ENCODE results near the gene EFHD2.
"Not testable (repeated sequence)": the region's sequence is repeated elsewhere in the genome, so short reads cannot be mapped to it uniquely, and the experiment has no call there.

The EFHD2 gene

DNA sequence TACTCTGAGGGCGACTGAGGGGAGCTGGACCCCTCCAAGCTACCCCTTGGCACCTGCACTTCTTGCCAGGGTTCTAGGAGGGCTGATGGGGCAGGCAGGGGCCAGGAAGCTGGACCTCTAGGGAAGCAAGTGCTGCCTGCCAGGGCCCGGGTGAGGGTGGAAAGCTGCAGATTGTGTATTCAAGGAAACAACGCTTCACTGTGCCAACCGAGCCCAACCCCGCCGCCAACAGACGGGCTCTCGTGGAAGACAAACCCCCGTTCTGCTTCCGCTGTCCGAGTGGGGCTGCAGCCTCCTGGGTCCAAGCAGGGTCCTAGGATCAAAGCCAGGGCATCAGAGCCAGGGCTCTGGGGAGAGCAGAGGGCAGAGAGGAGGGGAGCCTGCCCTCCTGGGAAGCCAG is 3.2 kb downstream of the EFHD2 start:
- no peak for DNase-seq

DNA sequence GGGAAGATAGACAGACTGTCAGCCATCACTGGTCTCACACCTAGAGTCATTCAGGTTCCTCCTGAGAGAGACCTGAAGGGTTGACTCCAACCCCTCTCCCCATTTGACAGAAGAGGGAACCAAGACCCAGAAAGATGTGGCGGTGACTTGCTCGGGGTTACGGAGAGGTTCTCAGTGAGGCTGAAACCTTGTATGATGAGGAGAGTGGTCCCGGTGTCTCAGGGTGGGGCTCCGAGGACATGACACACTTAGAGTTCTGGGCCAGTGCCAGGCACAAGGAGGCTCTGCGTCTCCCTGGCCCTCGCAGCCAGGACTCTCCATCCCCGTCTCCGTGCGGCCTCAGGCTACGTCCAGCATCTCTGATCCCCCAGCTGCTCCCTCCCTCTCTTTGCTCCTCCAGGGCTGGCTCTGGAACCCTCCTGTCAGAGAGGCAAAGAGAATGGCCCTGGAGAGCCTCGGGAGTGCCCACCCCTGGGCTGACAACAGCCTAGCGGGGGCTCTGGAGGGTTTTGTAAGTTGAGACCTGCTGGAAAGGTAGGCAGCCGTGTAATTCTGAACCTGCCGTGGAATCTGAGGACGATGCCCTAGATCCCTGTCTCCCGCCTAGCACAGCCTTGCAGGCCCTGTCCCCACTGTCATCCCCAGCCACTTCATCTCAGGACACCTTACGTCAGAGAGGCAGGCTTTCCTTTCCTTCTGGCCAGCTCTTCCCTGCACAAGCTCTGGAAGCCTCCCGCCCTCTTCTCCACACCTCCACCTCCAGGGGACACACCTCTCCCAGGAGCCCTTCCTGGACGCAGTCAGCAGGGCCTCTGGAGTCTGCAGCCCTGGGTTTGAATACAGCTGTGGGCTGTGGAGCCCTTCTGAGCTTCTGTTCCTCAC is 4.1 kb downstream of the EFHD2 start:
- DNase-seq: no peak

DNA sequence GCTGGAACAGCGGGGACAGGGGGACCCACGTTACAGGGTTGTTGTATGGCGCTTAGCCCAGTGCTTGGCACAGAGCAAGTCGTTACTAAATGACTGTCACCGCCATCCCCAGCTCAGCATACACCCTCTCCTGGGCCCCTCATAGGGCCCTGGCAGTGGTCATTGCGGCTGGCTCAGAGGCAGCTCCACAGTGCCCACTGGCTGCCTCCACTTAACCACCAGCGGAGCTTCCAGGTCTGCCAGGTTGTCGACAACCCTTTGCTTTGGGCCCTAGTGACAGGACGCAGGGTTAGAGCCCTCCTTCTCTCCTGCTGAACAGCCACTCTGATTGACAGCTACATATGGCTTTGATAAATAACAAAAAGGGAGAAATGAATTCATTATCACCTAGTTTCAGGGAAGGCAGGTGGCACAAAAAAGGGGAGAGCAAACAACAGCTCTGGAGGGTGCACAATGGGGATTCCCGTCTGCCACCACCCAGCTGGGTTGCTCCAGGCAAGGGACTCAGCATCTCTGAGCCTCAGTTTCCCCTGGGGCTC is 4.8 kb downstream of the EFHD2 start:
- DNase-seq: no peak

- DNase-seq: peak; percentile 69
Observed at GRCh38 chr1:15417059-15417934, 7.6 kb downstream of the EFHD2 start.

- no peak for DNase-seq
Observed at GRCh38 chr1:15418806-15419515, 9.3 kb downstream of the EFHD2 start.

GRCh38 chr1:15420853-15421465 is 11.3 kb downstream of the EFHD2 start:
- no peak for DNase-seq

DNA sequence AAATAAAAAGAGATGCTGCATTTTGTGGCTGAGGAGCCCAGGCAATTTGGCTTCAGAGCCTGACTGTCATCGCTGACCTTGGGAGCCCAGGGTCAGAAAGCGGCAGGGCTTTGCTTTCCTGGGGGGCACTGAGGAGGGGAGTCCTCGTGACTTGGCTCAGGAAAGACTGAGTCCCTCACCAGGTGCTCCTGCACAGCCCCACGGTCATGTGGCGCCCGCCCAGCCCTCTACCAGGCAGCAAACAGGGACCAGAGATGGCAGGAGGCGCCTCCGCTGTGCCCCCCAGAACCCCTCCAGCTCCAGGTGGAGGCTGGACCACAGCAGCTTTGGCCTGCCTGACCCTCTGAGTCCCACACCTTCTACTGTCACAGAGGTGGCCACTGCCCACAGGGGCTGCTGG is 13.2 kb downstream of the EFHD2 start:
- DNase-seq: no peak

- DNase-seq: no peak
Observed at GRCh38 chr1:15423355-15424077, 13.8 kb downstream of the EFHD2 start.

DNA sequence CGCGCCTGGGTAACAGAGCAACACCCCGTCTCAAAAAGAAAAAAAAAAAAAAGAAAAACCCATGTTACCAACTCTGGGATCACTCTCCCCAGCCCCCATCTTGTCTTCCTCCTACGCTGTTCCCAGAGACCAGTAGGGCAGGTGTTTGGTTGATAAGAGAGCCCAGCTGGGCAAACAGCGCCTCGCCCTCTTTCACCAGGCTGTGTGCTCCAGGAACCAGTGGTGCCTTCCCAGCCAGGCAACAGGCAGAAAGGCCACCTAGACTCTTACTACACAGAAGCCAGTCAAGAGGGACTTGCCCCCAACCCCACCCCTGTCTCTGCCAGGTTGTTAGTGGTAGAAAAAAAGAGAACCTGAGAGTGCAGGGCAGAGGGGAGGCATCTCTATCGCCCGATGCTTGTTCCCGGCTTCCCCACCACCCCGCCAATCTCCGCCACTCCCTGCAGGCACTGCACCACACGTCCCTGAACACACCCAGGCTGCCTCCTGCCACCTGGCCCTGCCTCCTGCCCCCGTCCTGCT is 14.5 kb downstream of the EFHD2 start:
- no peak for DNase-seq

GRCh38 chr1:15424981-15425380 is 15.3 kb downstream of the EFHD2 start:
- DNase-seq: no peak

DNA sequence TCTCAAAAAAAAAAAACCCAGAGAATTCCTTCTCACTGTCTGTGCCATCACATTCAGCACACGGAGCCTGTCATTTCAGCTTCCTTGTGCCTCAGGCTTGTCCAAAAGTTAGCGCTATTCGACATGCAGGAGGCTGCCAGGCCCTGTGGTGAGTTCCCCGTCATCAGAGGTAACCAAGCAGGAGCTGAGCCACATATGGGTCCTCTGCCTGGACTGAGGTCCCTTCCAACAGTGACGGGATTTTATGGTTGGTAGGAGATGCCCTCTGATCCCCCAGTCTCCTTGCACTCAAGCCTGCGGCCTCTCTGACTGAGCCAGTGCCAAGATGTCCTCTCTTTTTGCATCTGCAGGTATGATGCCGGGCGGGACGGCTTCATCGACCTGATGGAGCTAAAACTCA is 15.8 kb downstream of the EFHD2 start:
- no peak for DNase-seq

GRCh38 chr1:15425958-15426357 is 16.3 kb downstream of the EFHD2 start:
- DNase-seq: no peak

DNA sequence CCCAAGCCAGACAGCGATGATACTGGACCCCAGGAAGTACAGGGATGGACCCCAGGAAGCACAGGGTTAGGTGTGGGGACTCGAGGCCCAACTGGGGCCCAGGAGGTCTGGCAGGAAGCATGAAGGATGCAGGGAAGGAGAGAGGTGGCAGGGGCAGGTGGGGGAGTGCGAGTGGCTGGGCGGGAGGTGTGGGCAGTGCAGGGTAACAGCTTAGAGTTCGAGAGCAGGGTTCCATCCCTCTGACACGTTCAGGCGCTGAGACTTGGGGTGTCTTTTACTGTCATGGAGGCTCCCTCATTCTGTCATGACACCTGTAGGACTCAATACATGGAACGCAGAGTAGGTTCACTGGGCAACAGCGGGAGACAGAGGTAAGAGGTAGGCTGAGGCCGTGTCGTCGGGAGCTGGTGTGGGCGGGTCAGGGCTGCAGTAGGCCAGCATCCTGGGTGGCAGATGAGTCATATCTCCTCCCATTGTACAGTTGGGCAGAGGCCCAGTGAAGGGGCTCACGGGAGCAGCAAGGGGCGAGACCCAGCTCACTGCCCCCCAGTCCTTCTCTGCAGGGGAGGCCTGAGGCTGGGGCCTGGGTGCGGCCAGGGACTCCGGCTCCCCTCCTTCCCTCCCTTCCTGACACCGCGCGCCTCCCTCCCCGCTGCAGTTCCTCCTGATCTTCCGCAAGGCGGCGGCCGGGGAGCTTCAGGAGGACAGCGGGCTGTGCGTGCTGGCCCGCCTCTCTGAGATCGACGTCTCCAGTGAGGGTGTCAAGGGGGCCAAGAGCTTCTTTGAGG is 17.0 kb downstream of the EFHD2 start:
- DNase-seq: no peak

DNA sequence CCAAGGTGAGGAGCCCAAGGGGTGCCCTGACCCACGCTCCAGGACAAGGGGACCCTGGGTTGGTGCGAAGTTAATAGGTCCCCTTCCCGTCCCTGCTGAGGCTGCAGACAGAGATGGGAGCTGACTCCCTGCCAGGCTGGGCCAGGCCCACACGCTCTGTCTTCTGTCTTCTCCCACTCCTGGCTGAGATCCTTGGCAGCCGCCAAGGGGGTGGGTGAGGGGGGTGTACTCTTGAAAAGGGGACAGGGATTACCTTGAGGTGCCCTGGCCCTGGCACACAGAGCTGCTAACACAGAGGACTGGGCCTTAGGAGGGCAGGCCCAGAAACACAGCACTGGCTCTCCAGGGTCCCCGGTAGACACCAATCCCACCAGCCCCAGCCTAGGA is 17.6 kb downstream of the EFHD2 start:
- DNase-seq: no peak

GRCh38 chr1:15428252-15428651 is 18.6 kb downstream of the EFHD2 start:
- DNase-seq: not testable (repeated sequence)

GRCh38 chr1:15428815-15429435 is 19.2 kb downstream of the EFHD2 start:
- DNase-seq: no peak

DNA sequence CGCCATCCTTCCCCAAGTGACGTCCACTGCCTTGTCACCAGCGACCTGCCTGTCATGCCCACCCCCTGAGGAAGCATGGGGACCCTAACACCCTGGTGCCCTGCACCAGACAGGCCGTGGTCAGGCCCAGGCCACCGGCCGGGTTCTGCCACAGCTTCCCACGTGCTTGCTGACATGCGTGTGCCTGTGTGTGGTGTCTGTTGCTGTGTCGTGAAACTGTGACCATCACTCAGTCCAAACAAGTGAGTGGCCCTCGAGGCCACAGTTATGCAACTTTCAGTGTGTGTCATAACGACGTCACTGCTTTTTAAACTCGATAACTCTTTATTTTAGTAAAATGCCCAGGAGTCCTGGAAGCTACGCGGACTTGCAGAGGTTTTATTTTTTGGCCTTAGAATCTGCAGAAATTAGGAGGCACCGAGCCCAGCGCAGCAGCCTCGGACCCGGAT is 20.0 kb downstream of the EFHD2 start:
- no peak for DNase-seq

GRCh38 chr1:15430787-15431570 is 21.3 kb downstream of the EFHD2 start:
- DNase-seq: peak; percentile 81

DNA sequence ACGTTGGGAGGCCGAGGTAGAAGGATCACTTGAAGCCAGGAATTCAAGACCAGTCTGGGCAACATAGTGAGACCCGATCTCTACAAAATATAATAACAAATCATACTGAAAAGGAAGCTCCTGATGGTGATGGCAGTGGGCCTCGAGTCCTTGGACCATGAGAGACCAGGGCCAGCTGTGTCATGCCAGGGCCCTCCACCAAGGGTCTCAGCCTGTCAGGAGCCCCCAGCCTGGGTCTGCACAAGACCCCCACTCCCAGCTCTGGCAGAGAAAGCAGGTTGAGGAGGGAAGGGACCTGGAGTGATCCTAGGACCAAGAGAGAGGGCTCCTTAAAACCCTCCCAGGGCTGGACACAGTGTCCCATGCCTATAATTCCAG is 21.9 kb downstream of the EFHD2 start:
- DNase-seq: no peak

Data from stimulated activated CD4-positive, alpha-beta T cell treated with anti-CD3 and anti-CD28 coated beads, Interleukin-4, amount 100 ng/mL, for 24 hours (primary cell).